Adrenal gland (tissue), 12 donors: ENCODE measurements around the gene LYZL6. TPM values are rescaled to one million over a fixed set of nuclear protein-coding genes. Genes with fewer than 3 reads are reported as not detected.
A peak's percentile ranks its signal among the peaks of the same experiment; 100 is the strongest.

Source experiments
- DNase-seq, 7 donors: peaks; one replicate each; pipeline ENCODE4 v3.0.0-alpha.2; 2019 to 2020
- H3K27ac ChIP-seq, 5 donors: fragments of 200-600 bp; sonication (generic) in 4 of 5; 1 replicate in 3 of 5; 2 replicates in 2 of 5; pipeline versions ENCODE4 v1.5.1 to v1.8.0; 2016 to 2020; ENCODE audit warnings: mild to moderate bottlenecking in 1 of 5
- H3K27me3 ChIP-seq: fragments of 200-600 bp; 2 replicates; pipeline ENCODE4 v1.8.0; 2021
- H3K36me3 ChIP-seq, 2 donors: fragments of 200-600 bp; replicated peaks in 1 of 2; 1 replicate in 1 of 2; 2 replicates in 1 of 2; pipeline versions ENCODE4 v1.5.1 to v1.8.0; 2018 to 2022
- H3K4me1 ChIP-seq, 2 donors: fragments of 200-600 bp; replicated peaks in 1 of 2; 1 replicate in 1 of 2; 2 replicates in 1 of 2; pipeline versions ENCODE4 v1.5.1 to v1.8.0; 2018 to 2021
- H3K4me3 ChIP-seq, 4 donors: fragments of 200-600 bp; sonication (generic) in 3 of 4; one replicate each; pipeline ENCODE4 v1.5.1; 2016 to 2018
- H3K9me3 ChIP-seq, 3 donors: fragments of 200-600 bp; sonication (generic) in 1 of 3; replicated peaks in 1 of 3; 1 replicate in 2 of 3; 2 replicates in 1 of 3; pipeline versions ENCODE4 v1.5.1 to v1.8.0; 2016 to 2021
- CTCF ChIP-seq, 6 experiments: fragments of 450-650 bp in 4 of 6; fragments of 200-600 bp in 2 of 6; sonication (generic) in 1 of 6; IDR thresholded peaks; 1 replicate in 5 of 6; 2 replicates in 1 of 6; pipeline versions ENCODE4 v1.5.1 to v1.8.0; 2016 to 2021; ENCODE audit warnings: antibody characterized with exemption in 6 of 6, mild to moderate bottlenecking in 2 of 6, moderate library complexity in 1 of 6
- POLR2A ChIP-seq, 2 donors: fragments of 450-650 bp; IDR thresholded peaks; one replicate each; pipeline ENCODE4 v1.6.1; 2017; ENCODE audit warnings: antibody characterized with exemption in 2 of 2, mild to moderate bottlenecking in 2 of 2, moderate library complexity in 1 of 2
- WGBS, 4 donors: extraction: QIAGEN DNeasy Blood & Tissue Kit in 2 of 4; methylation state at CpG; one replicate each; pipeline versions ENCODE4 v1.1.5 to v1.1.7; 2013 to 2017; 5-methylcytosine and 5-hydroxymethylcytosine counted together
- intact Hi-C, 2 donors: fragments of 100-400 bp; cut with DNase I; formaldehyde crosslinking; loops; one replicate each; pipeline versions ENCODE4 v1.14.1 to v1.15.0; 2022 to 2023
- polyA plus RNA-seq, 3 donors: library from polyadenylated mRNA; stranded (reverse); fragments of 200-250 nt in 2 of 3; fragments of 350-450 nt in 1 of 3; fragmentation: Illumina TruSeq in 1 of 3; extraction: RNeasy Lipid Tissue Mini Kit (QIAGEN cat#74804) in 1 of 3; gene quantifications; one replicate each; pipeline ENCODE4 v1.2.3, GENCODE V29; 2013 to 2014
- total RNA-seq, 9 donors: library from RNA; depleted of rRNA in 4 of 9; stranded (reverse); fragments of >200 nt in 4 of 9; fragments of 120-200 nt in 1 of 9; fragmentation: NEBNext Ultra II Directional in 1 of 9; extraction: Animal tissue kit (Norgen Biotek cat#: 25700) in 1 of 9; gene quantifications; one replicate each; pipeline versions ENCODE4 v1.1.0 to v1.2.4, GENCODE V29; 2013 to 2023
- donor health status: healthy with polysubstance abuse.
- donor health status: Bipolar disorder and iron deficiency.
- donor health status: DM: yes; HTN: yes; CAD: no.
- donor health status: DM: no; HTN: no; CAD: no.
- donor health status: DM: no; HTN: no; CAD: no.
- donor health status: DM: yes; HTN: yes; CAD: no.

LYZL6 gene
- total and polyA plus RNA-seq, 12 donors = not detected

DNA sequence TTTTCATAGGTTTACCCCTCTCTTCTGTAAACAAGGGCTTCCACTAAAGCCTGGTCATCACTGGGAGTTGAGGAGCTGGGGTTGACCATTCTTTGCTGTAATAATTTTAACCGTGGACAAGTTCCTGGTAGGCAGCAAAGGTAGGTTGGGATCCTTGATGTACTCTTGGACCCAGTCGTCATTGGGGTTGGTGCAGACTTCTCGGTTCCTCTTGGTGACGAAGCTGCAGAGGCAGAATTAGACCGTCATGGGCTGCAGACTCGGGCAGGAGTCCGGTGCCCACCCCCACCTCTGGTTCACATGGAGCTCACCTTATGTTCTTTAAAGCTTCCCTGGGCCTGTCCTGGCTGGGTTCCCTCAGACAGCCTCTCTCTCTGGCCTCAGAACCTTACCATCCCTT, 34.0 kb upstream of the LYZL6 start:
- DNase-seq = no peak
- TF ChIP-seq POLR2A (IDR thresholded peaks at IDR 0.05) (no peak), CTCF (IDR thresholded peaks at IDR 0.05) (no peak)
- H3K4me3 ChIP-seq = no peak overlapping the region
- H3K9me3 ChIP-seq = no peaks in the 10 kb centered on the region
- 64 to 94% (median 91%) methylated on average over 4 to 7 of the region's 7 CpGs for WGBS, 4 donors
- H3K27ac ChIP-seq = no peak overlapping the region
- intact Hi-C loops = loop anchor here (10.0 kb wide), 3 partner anchors 97 to 507 kb away; partner anchors contain the start of gene ZNHIT3 (in 1 of the 2)
- no peaks in the 10 kb centered on the region for H3K27me3 ChIP-seq
- peaks cover 0 to 18% of the 10 kb centered on the region in 2 donors for H3K4me1 ChIP-seq
- H3K36me3 ChIP-seq = no peaks in the 10 kb centered on the region

GRCh38 chr17:35973333-35974260, 30.1 kb upstream of the LYZL6 start:
- H3K27me3 ChIP-seq = no peaks in the 10 kb centered on the region
- DNase-seq = peak in 6 of 7 donors; percentile 21 to 63 (median 34)
- no peak for TF ChIP-seq CTCF (IDR thresholded peaks at IDR 0.05)
- TF ChIP-seq POLR2A (IDR thresholded peaks at IDR 0.05) = no peak
- no peaks in the 10 kb centered on the region for H3K36me3 ChIP-seq
- H3K4me3 ChIP-seq = no peak overlapping the region
- H3K9me3 ChIP-seq = no peaks in the 10 kb centered on the region
- intact Hi-C loops = loop anchor here (10.0 kb wide), 3 partner anchors 101 to 511 kb away; partner anchors contain the start of gene ZNHIT3 (in 1 of the 2)
- H3K27ac ChIP-seq = peak overlapping the region in 2 of 5 donors; percentile 21 to 41
- 45 to 51% (median 46%) methylated on average over 10 of the region's 10 CpGs for WGBS, 4 donors
- H3K4me1 ChIP-seq = peaks cover 0 to 21% of the 10 kb centered on the region in 2 donors

DNA sequence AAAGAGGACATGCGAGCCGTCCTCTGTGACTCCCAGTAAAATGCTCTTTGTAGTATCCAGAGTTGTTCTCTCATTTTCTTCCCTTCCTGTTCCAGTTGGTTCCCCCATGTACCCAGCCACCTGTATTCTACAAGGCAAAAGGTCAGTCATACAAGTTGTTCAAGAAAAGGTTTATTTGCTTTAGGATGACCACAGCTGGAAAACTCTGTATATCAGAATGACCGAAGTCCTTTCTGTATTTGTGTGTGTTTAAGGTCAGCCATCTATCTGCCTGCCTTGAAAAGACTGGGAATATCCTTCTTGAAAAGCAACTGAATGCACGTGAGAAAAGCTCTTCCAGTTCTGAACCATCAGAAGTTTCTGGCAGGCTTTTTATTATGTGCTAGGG, 29.4 kb upstream of the LYZL6 start:
- no peak for DNase-seq
- 64 to 78% (median 71%) methylated on average over 4 of the region's 4 CpGs for WGBS, 4 donors
- Histone ChIP-seq H3K4me1 (peaks cover 0 to 21% of the 10 kb centered on the region in 2 donors), H3K9me3 (no peaks in the 10 kb centered on the region), H3K36me3 (no peaks in the 10 kb centered on the region), H3K27me3 (no peaks in the 10 kb centered on the region), H3K4me3 (no peak overlapping the region), H3K27ac (peak overlapping the region in 1 of 5 donors; percentile 41)
- no peak for TF ChIP-seq POLR2A (IDR thresholded peaks at IDR 0.05)
- TF ChIP-seq CTCF (IDR thresholded peaks at IDR 0.05) = no peak
- intact Hi-C loops = loop anchor here (10.0 kb wide), 3 partner anchors 102 to 512 kb away; partner anchors contain the start of gene ZNHIT3 (in 1 of the 2)

GRCh38 chr17:35972535-35972934, 29.0 kb upstream of the LYZL6 start:
- H3K4me3 ChIP-seq = no peak overlapping the region
- intact Hi-C loops = loop anchor here (10.0 kb wide), 3 partner anchors 102 to 512 kb away; partner anchors contain the start of gene ZNHIT3 (in 1 of the 2)
- H3K36me3 ChIP-seq = no peaks in the 10 kb centered on the region
- H3K4me1 ChIP-seq = peaks cover 0 to 21% of the 10 kb centered on the region in 2 donors
- peak overlapping the region in 1 of 5 donors; percentile 41 for H3K27ac ChIP-seq
- DNase-seq = no peak
- WGBS, 4 donors = 80 to 93% (median 83%) methylated on average over 6 of the region's 6 CpGs
- H3K9me3 ChIP-seq = no peaks in the 10 kb centered on the region
- no peaks in the 10 kb centered on the region for H3K27me3 ChIP-seq
- no peak for TF ChIP-seq POLR2A (IDR thresholded peaks at IDR 0.05)
